Measurements from ENCODE around the gene RLBP1.
A peak's percentile ranks its signal among the peaks of the same experiment; 100 is the strongest.

Gene RLBP1

DNA sequence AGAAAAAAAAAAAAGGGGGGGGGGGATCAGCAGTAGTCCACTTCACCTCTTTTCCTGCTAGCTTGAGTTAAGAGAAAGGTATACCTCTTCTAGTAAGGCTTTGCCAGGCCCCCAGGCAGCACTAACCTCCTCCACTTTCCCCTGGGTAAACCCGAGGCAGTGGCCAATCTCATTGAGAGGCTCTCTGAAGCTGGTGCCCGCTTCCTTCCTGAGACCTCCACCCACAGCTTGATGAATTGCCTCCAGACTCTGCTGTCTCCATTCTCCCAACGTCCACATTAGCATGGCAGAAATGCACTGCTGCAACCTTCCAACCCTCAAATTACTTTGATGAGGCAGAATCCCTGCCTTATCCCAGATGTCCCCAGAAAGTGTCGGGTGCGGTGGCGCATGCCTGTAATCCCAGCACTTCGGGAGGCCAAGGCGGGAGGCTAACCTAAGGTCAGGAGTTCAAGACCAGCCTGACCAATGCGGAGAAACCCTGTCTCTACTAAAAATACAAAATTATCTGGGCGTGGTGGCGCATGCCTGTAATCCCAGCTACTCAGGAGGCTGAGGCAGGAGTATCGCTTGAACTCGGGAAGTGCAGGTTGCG is 15.3 kb downstream of the RLBP1 start:
- no peak for DNase-seq

DNA sequence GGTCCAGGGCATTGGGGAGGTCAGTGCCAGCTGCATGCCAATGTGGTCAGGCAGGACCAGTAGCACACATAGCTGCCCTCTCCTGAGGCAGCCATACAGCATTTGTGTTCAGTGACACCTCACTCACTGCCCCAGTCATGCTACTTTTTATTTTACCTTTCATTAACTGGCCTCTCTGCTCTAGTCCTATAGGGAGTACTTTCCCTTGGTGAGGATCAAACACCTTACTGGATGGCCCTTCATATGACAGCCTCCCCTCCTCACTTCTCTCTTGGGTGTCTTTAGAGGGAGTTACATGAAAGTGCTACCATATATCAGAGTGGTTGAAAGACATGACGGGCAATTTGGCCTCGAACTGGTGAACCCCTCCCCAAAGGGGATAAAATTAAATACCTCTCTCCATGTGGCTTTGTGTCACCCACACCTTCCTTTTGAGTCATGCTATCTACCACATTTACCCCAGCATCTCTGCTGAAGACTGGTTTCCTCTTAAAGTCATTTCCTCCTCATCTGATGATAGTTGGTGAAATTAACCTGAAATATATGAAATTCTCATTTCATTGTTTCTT is 17.6 kb downstream of the RLBP1 start:
- peak in 1 of 3 donors; percentile 24 for DNase-seq

DNA sequence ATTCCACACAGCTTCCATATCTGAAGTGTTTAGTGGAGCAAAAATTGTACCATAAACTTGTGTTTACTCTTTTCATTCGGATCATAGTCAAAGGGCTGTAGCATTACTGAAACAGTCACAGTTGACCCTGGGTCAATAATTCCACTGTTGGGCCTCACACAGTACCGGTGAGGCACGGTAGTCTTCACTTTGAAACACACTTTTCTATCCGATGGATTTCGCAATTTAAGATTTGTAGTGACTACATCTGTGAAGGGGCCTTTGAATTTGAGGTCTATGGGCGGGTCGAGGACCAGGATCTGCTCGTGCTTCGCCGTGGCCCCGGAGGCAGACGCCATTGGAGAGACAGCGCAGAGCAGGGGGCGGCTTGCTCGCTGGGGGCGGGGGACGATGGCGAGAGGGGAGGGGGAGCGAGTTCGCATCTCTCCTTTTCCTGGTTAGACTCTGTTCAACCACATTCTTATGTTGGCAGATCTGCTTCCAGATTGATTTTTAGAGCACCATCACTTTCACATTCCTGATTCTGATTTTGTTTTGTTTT is 19.8 kb downstream of the RLBP1 start:
- no peak for DNase-seq

DNA sequence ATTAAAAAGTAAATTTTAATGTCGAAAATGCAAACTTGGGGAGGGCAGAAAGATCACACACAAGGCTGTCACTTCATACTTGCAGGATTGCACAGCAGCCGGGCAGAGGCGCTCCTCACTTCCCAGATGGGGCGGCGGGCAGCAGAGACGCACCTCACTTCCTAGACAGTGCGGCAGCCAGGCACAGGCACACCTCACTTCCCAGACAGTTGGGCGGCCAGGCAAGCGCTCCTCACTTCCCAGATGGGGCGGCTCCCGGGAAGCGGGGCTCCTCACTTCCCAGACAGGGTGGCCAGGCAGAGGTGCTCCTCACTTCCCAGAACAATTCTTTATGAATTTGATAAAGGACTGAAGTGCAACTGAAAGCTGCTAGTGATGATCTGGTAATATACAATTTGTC is 21.2 kb downstream of the RLBP1 start:
- no peak for DNase-seq

DNA sequence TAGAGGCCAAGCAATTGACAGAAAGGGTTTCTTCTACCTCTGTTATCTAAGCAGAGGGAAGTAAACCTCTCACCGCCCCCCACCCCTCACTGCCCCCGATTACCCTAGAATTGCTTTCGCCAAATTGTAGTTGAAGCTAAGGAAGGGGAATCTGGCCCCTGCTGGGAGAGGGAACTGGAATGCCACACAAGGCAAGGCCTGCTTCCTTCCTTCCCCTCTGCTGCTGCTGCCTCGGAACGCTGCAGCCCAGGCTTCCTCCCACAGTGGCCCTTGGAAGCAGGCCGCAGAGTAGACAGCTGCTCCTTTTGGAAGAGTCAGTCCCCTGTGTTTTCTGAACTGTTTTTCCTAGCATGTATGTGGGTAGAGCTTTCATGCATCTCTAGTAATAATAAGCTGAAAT is 21.6 kb downstream of the RLBP1 start:
- DNase-seq: no peak

DNA sequence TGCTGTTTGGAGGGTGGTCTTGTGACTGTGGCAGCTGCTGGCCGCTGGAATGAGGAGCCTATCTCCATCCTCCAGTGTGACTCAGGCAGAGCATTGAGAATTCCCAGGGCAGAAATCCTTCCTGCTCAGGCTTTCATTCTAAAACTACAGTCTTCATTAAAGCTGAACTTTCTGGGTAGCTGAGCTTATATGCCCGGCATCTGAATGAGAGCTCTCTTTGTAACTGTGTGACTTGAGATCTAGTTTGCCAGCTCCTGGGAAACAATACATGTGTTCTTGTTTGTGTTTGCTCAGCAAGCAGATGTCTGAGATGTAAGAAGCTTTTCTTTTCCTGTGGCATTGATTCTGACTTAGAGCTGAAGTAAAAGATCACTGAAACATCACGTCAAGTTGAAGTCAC is 22.4 kb downstream of the RLBP1 start:
- no peak for DNase-seq

DNA sequence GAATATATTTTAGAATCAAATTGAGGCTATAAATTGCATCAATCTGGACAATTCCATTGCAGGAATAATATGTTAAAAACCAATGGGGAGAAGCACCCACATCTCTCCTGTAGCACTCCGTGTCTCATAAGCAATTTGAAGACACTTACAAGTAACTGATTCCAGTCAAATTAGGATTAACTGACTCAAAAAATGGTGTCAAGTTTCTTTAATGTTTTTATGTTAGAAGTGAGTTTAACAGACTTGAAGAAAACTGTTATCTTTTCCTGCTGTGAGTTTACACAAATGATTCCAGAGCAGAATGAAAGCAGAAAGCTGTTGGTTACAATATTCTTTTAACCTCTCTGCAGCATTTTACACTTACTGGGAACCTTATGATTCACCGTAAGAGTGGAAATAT is 23.2 kb downstream of the RLBP1 start:
- no peak for DNase-seq

DNA sequence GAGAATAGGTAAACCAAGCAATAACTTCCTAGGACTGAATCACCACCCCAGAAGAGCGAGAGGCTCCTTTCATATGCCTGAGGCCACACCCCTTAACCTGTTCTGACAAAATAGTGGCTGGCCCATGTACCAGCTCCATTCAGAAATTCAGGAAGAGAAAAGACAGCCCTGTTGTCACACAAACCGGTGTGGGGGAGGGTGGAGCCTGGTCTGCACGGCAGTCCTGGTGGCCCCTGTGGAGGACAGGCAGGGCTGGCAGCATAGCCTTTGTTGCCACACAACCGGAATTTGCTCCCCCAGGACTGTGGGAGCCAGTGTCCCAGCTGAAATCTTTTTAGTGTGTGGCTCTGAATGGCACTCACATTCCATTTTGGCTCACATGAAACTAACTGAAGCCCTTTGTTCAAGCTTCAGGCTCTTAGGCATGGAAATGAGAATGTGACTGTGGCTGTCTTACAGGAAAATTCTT is 23.8 kb downstream of the RLBP1 start:
- DNase-seq: no peak

DNA sequence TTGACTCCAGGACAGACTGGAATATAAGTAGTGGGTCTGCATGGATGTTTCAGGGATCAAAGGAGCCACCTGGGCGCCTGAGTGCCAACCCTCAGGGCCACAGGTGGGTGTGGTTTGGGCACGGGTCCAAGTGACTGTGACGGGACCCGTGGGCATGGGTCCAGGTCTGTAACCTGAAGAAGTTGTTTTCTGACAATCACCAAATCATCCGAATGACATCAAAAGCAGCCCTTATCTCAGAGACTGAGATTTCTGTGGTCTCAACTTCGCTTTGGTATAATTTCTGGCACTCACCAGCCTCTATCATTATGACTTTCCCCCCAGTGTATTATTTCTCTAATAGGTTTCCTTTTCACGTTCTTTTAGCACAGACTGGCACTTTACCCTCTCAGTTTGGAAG is 24.4 kb downstream of the RLBP1 start:
- no peak for DNase-seq

DNA sequence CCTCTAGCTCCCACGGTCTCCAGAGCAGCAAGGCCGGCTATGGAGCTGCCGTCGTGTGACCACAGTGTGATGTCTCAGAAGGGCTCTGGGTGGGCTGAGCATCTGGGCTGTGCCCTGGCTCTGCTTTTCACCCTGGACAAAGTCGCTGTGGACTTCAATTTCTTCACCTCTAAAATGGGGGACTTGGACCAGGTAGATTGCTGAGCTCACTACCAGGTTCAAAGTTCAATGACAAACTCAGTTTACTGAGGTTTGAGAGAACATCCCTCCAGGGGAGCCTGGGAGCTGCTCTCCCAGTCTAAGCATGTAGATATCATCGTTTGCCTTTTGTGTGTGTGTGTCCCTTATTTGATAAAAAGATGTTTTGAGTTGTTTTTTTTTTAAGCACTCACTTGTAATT is 25.1 kb downstream of the RLBP1 start:
- DNase-seq: no peak

DNA sequence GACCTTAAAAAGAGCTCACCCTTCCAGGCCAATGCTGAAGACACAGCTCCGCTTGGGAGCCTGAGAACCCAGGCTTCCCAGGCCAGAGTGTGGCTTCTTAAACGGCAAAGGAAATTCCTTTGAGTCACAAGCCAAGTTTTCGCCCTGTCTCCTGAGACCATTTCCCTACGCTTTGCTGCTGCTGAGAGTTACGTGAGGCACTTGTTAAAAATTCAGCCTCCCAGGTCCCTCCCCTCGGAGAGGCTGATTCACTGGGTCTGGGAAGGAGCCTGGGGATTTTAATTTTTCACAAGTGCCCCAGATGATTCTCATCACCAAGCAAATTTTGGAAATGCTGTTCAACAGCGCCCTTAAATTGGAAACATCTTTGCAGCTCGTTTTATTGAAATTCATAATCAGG is 25.5 kb downstream of the RLBP1 start:
- DNase-seq: no peak

DNA sequence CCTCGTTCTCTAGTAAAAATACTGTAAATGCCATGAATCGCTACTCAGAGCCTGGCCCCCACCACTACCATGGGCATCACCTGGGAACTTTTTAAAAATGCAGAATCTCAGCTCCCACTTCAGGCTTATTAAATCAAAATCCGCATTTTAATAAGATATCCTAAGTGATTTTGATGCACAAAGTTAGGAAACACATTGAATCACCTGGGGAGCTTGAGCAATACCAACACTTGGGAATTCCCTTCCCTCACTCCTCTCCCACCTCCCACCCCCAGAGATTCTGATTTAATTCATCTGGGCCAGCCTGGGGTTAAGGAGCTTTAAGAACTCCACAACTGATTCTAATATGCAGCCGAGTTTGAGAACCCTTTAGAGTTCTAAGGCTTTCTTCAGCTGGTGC is 26.8 kb downstream of the RLBP1 start:
- DNase-seq: no peak

DNA sequence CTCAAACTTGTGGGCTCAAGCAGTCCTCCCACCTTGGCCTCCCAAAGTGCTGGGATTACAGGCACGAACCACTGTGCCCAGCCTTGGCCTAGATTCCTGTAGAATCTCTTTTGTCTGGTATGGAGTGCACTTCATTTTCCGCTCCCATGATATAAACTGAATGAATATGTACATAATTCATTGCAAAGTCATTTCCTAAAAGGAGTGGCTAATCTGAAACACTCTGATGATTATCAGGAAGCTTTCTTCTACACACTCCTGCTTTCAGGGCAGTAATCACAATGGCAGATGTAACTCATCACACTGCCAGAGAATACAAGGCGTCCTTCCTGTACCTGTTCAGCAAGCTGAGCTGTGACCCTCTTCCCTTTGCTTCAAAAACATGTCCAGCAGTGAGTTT is 28.6 kb downstream of the RLBP1 start:
- DNase-seq: no peak

DNA sequence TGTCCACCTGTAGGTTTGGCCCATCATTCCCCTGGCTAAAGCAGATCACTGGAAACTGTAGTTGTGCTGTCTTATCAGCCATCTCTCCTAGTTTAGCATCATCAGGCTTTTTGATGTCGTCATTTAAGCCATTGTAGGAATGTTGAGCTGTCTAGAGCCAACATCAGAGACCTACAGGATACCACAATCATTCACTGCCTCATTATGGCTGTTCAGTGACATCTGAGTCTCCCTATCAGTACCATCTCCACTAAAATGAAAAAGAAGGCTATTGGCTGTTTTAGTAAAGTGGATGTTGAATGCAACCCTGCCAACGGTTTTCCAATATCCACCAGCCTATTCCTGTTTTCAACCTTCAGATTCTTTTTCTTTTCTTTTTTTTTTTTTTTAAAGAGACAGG is 29.2 kb downstream of the RLBP1 start:
- no peak for DNase-seq

DNA sequence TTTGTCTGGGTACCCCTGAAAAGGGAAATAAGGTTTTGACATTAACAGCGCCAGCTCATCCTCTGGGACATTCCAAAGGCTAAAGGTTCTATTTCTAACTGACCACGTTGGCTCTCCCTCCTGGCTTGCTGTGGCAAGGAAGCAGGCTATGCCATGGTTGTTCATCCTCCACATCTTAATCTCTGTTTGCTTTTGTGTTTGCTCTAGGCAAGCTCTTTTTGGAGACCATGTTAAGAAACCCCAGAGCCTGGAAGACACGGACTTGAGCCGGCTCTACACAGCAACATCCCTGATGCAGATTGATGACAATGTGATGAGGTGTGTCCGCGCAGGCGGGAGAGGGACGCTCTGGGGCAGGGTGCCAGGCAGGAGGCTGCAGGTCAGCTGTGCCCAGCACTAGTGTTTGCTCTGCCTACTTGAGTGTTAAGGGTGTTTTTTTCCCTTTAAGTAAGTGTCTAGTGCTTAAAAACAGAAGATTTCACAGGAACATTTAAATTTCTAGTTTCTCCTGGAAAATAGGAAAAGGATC is 33.3 kb downstream of the RLBP1 start:
- no peak for DNase-seq

DNA sequence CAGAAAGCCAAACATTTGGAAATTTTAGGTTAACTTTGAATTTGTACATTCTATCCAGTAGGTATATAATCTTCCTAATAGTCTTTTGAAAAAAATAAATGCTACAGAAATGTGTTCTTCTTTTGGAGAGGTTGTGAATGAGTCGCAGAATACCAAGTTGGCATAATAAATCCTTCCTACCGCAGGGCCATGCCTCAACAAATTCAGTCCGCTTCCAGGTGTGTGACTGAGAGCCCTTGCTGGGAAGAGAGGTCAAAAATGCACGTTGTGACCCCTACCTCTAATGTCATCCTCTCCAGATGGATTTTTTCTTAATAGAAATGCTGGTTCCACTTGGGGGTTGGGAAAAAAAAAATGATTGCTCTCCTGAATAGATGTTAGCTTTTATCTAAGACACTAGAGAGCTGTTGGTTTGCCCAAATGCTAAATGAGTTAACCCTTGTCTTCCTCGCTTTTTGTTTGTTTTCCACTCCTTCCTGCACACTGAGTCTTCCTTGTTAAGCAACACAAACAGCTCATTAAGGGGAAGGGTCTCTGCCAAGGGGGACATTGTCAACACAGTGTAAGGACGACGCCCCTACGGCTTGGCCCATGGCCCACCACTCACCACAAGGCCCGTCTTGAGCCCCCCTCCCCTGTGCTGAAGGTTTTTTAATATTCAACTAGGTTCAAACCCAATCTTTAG is 33.9 kb downstream of the RLBP1 start:
- no peak for DNase-seq

DNA sequence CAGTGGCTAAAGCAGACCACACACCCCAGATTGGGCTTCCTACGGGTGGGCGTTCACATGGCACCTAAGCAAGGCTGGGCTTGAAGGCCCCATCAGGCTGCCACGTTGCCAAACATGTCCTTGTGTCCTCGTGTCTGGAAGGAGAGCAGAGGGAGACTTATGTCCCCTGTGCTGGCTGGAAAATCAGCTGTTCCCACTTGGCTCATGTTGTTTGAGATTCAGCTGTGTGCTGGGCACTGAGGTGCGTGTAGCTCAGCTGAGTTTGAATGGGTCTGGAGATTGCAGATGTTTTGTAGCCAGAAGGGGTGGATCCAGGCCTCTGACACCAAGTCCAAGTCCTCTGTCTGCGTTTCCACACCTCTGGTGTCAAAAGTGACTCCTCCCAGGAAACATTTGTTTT is 34.6 kb downstream of the RLBP1 start:
- no peak for DNase-seq

DNA sequence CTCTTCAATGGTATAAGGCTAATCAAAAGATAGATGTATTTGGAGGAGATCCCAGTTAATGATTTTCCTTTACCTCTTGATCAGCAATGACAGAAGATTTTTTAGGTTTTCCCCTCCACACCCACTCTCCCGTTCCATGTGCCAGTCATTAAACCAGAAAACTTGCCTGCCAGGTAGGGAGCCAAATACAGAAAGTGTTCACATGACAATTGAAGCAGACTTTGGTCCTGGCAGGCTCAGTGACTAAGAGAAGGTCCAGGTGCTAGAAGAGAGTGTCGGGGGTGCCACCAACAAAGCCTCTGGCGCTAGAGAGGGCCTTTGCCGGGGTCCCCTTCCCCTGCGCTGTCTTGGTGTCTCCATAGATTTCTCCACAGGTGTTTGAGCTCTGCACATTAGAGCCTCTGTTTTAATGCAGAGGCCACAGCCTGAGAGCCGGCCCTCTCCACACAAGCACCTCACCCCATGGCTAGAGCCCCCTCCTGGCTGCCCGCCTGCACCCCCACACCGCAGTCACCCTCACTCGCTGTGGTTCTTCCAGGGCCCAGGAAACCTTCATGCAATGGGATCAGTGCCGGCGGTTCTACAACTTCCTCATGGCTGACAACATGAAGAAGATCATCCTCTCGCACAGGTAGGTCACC is 36.4 kb downstream of the RLBP1 start:
- DNase-seq: no peak

DNA sequence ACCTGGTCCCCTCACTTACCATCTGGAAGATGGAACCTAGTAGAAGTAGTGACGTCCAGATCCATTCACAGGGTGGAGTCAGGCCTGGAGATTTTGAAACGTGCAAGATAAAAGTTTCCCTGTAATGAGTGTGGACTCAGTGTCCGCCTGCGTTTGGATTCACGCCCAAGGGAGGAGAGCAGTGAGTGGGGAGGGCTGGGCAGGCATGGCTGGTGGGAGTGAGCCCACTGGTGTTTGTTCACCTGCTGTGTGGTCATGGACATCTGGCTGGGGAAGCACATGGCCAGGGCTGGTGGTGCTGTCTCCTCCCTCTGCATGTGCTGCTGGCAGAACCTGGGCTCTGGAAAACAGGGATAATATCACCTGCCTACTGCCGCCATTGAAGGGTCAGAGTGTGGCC is 37.0 kb downstream of the RLBP1 start:
- DNase-seq: no peak

DNA sequence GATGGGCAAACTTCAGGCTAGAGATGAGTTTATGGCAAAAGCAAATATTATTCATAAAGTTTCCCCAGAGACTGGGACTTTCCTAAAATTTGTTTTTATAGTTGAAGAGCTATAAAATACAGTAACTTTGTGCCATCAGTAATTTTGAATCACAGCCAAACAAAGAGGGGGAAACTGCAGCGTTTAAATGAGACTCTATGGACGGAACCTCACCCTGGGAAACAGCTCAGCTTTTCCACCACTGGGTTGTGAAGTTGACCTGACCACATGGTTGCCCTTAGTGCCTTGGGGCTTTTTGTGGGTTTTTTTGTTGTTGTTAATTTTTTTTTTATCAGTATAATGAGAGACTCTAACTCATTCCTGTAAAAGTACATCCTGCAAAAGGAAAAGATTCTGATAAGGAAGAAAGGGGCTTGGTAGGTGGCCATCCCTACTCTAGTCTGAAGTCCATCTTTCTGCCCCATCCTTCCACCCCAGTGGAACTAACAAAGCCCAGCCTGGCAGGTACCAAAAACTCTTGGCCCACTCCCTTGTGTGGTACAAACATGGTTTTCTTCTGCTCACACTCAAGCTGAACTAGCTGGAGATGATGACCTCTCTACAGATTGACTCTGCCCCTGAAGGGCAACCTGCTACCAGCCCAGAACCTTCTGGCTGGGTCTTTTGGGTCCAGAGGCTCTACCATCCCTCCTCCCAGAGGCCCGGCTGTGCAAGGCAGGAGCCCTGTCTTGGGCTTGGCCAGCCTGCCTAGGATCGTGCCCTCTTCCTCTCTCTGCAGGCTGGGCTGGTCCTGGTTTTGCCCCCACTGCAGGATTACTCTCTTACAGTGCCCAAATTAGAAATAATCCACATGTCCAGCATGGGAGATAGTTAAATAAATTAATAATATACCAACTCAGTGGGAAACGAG is 41.2 kb downstream of the RLBP1 start:
- DNase-seq: peak; percentile 13 to 30 (median 18)

DNA sequence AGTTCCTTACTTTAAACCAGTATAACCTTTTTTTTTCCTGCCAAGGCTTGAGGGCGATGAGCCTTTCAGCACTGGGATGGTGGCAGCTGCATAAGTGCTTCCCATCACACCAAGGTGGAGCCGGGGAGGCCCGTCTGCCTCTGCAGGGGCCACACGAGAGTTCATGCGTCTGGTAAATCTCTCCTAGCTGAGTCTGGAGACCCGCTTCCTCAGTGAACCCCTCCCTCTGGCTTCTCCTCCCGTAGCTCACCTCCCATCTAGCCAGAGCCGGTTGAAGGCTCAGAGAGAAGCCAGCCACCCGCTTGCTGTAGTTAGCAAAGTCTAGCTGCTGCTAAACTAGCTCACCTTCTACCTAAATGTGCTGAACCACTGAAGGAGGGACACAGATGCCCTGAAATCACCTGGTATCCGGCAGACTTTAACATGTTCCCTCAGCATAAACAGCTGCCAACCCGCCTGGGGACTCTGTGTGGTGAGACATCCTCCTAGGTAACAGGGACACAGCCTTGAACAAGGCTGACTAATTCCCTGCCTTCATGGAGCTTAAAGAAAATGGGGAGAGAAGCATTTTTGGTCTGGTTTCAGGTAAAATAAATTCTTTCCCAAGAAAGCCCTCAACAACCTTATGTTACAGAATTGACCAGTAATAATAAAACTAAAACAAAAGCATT is 42.9 kb downstream of the RLBP1 start:
- DNase-seq: no peak
